ENCODE measurements around the gene HRH3.

DNA sequence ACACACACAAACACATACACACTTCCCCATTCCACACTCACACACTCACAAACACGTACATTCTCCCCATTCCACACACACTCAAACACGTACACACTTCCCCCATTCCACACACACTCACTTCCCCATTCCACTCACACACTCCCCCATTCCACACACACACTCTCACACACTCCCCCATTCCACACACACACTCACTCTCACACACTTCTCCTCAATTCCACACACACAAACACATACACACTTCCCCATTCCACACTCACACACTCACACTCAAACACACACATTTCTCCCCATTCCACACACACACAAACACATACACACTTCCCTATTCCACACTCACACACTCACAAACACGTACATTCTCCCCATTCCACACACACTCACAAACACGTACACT is 9.6 kb upstream of the HRH3 start:
- TF ChIP-seq, protein P1, sequence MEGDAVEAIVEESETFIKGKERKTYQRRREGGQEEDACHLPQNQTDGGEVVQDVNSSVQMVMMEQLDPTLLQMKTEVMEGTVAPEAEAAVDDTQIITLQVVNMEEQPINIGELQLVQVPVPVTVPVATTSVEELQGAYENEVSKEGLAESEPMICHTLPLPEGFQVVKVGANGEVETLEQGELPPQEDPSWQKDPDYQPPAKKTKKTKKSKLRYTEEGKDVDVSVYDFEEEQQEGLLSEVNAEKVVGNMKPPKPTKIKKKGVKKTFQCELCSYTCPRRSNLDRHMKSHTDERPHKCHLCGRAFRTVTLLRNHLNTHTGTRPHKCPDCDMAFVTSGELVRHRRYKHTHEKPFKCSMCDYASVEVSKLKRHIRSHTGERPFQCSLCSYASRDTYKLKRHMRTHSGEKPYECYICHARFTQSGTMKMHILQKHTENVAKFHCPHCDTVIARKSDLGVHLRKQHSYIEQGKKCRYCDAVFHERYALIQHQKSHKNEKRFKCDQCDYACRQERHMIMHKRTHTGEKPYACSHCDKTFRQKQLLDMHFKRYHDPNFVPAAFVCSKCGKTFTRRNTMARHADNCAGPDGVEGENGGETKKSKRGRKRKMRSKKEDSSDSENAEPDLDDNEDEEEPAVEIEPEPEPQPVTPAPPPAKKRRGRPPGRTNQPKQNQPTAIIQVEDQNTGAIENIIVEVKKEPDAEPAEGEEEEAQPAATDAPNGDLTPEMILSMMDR (IDR thresholded peaks at IDR 0.05) = no peak
- no peak for TF ChIP-seq POLR2A (IDR thresholded peaks at IDR 0.05)
- no peak for TF ChIP-seq POLR2AphosphoS5 (IDR thresholded peaks at IDR 0.05)

Measured in prostate gland (tissue), 2 donors.